Prostate gland (tissue), 2 donors: ENCODE measurements around the gene FOXC1. TPM values are rescaled to one million over a fixed set of nuclear protein-coding genes. Genes with fewer than 3 reads are reported as not detected.

Source experiments
- DNase-seq: peaks from one replicate; pipeline ENCODE4 v3.0.0-alpha.2; 2019; ENCODE audit warnings: low spot score
- H3K27ac ChIP-seq, 2 donors: fragments of 200-600 bp; sonication (generic); 2 replicates each; pipeline ENCODE4 v1.5.1; 2017 to 2019
- H3K27me3 ChIP-seq: fragments of 200-600 bp; sonication (generic); replicated peaks from 2 replicates; pipeline ENCODE4 v1.5.1; 2019; ENCODE audit not compliant: insufficient read depth
- H3K36me3 ChIP-seq, 2 donors: fragments of 200-600 bp; sonication (generic); 1 replicate in 1 of 2; 2 replicates in 1 of 2; pipeline versions ENCODE4 v1.5.1 to v1.8.1; 2017 to 2019
- H3K4me1 ChIP-seq: fragments of 200-600 bp; sonication (generic); replicated peaks from 2 replicates; pipeline ENCODE4 v1.5.1; 2019
- H3K4me3 ChIP-seq, 2 donors: fragments of 200-600 bp; sonication (generic); 2 replicates each; pipeline ENCODE4 v1.5.1; 2017 to 2019
- H3K9me3 ChIP-seq: fragments of 200-600 bp; sonication (generic); 2 replicates; pipeline ENCODE4 v1.5.1; 2017
- POLR2A ChIP-seq: fragments of 450-650 bp; IDR thresholded peaks from one replicate; pipeline ENCODE4 v1.6.1; 2016; ENCODE audit warnings: antibody characterized with exemption, mild to moderate bottlenecking
- POLR2AphosphoS5 ChIP-seq: sonication (generic); formaldehyde crosslinking; IDR thresholded peaks from one replicate; pipeline ENCODE4 v1.6.1; 2017; ENCODE audit warnings: antibody characterized with exemption
- WGBS: methylation state at CpG from one replicate; pipeline ENCODE4 v1.1.5; 2018; 5-methylcytosine and 5-hydroxymethylcytosine counted together
- intact Hi-C: fragments of 100-400 bp; cut with DNase I; formaldehyde crosslinking; loops from one replicate; pipeline ENCODE4 v1.14.2; 2022
- total RNA-seq, 2 donors: library from RNA; depleted of rRNA; stranded (reverse); fragments of >200 nt; gene quantifications; one replicate each; pipeline ENCODE4 v1.1.0, GENCODE V29; 2016
- TF ChIP-seq, protein P1 (sequence below), 4 experiments: fragments of 200-600 bp in 2 of 4; fragments of 450-650 bp in 2 of 4; sonication (generic) in 2 of 4; IDR thresholded peaks; 1 replicate in 3 of 4; 2 replicates in 1 of 4; pipeline ENCODE4 v1.5.1; 2016 to 2019; ENCODE audit warnings: antibody characterized with exemption in 4 of 4, mild to moderate bottlenecking in 2 of 4, moderate library complexity in 2 of 4

Gene FOXC1
- total RNA-seq, 2 donors from 2014 or later = 9.2 to 11.2 TPM

DNA sequence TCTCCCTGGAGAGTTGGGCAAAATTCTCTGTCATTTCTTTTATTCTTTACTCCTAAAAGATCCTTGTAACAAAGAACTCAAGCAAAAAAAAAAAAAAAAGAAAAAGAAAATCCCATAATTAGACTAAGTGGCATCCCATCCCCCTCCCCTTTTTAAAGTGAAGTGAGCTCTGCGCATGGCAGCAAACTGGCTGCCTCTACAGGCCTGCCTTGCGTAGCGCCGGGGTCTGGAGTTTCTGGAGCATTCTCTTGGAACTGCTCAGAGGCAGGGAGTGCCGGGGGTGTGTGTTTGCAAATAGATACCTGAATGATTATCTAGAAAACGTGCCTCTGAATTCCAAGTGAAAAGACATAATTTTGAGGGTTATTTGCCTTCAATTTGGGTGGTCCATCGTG is 48.1 kb downstream of the FOXC1 start:
- no peaks in the 10 kb centered on the region for H3K9me3 ChIP-seq
- intact Hi-C loops = no loop called here
- H3K4me3 ChIP-seq = no peak overlapping the region
- no peak overlapping the region for H3K27ac ChIP-seq
- H3K4me1 ChIP-seq = no peaks in the 10 kb centered on the region
- 85% methylated on average over 7 of the region's 7 CpGs for WGBS
- TF ChIP-seq POLR2A (no peak), POLR2AphosphoS5 (no peak)
- TF ChIP-seq, protein P1, sequence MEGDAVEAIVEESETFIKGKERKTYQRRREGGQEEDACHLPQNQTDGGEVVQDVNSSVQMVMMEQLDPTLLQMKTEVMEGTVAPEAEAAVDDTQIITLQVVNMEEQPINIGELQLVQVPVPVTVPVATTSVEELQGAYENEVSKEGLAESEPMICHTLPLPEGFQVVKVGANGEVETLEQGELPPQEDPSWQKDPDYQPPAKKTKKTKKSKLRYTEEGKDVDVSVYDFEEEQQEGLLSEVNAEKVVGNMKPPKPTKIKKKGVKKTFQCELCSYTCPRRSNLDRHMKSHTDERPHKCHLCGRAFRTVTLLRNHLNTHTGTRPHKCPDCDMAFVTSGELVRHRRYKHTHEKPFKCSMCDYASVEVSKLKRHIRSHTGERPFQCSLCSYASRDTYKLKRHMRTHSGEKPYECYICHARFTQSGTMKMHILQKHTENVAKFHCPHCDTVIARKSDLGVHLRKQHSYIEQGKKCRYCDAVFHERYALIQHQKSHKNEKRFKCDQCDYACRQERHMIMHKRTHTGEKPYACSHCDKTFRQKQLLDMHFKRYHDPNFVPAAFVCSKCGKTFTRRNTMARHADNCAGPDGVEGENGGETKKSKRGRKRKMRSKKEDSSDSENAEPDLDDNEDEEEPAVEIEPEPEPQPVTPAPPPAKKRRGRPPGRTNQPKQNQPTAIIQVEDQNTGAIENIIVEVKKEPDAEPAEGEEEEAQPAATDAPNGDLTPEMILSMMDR (IDR thresholded peaks at IDR 0.05) = no peak
- no peaks in the 10 kb centered on the region for H3K36me3 ChIP-seq
- DNase-seq = no peak
- no peaks in the 10 kb centered on the region for H3K27me3 ChIP-seq

DNA sequence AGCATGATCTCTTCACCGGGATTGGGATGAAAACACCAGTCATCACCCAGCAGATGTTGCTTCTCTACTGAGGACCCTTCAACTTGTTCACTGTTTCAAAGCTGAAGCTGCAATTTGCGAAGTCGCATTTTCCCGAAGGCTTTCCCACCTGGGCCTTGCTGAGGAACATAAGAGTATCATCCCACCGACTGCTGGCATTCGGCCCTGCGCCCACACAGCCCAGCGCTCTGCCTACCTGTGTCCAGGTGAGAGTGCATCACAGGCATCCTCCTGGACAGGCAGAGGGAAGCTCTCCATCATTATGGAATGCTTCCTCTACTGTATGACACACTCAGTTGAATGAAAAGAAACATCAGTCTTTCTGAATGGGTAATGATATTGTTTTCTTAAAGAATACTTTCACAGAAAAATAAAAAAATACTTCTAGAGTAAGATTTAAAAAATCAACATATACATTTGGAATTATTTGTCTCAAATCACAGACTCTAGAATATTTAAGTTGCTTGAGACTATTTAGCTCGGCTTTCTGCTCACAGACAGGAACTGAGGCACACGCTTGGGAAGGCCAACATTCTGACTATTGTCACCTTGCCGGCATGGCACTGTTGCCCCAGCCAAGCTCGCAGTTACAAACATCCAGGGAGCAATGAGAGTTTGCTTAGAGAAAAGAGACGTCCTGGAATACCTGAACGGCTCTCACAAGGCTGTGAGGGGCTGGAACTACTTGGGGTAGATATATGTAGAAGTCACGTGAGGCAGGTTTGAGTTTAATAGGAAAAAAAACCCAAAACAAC is 48.7 kb downstream of the FOXC1 start:
- no peak overlapping the region for H3K4me3 ChIP-seq
- H3K27me3 ChIP-seq = no peaks in the 10 kb centered on the region
- TF ChIP-seq, protein P1 (IDR thresholded peaks at IDR 0.05) = no peak
- TF ChIP-seq POLR2AphosphoS5 (no peak), POLR2A (no peak)
- H3K4me1 ChIP-seq = no peaks in the 10 kb centered on the region
- H3K27ac ChIP-seq = no peak overlapping the region
- no peaks in the 10 kb centered on the region for H3K9me3 ChIP-seq
- intact Hi-C loops = no loop called here
- 93% methylated on average over 15 of the region's 15 CpGs for WGBS
- H3K36me3 ChIP-seq = no peaks in the 10 kb centered on the region
- no peak for DNase-seq

DNA sequence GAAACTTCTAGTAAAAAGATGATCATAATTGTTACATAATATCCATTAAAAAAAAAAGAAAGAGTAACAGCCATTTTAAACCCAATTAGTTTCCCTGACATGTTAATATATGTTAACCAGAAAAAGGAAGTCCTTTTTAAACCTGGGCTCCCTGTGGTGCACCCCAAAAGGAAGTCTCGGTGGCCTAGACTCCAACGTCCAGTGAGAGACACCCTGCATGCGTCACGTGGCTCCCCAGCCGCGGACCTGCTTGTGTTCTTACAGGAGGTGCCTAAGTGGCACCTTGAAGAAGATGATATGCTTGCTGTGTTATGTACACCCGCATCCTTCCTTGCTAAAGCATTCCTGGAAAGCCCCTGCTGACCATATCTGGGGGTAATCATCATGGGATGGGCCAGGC is 50.1 kb downstream of the FOXC1 start:
- intact Hi-C loops = no loop called here
- no peak for DNase-seq
- H3K27me3 ChIP-seq = no peaks in the 10 kb centered on the region
- H3K36me3 ChIP-seq = no peaks in the 10 kb centered on the region
- WGBS = 95% methylated on average over 7 of the region's 7 CpGs
- no peak overlapping the region for H3K27ac ChIP-seq
- TF ChIP-seq POLR2AphosphoS5 (no peak), POLR2A (no peak)
- TF ChIP-seq, protein P1 (IDR thresholded peaks at IDR 0.05) = no peak
- H3K4me3 ChIP-seq = no peak overlapping the region
- no peaks in the 10 kb centered on the region for H3K9me3 ChIP-seq
- no peaks in the 10 kb centered on the region for H3K4me1 ChIP-seq

DNA sequence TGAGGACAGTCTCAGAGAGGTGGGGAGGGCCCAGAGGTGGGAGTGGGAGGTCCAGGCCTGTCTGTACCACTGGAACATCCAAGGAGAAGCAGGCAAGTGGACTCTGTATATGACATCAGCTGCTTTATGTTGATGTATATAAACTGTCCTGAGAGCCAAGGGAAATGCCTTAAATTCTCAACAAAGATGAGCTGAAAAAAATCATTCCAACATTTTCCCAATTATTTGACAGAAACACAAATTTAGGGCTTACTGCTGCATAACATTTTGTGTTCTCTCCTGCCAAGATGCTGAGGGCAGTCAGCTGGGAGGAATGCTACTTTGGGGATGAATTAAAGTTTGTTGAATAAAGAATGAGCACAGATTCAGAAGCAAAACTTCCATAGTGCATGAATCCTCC is 52.8 kb downstream of the FOXC1 start:
- Histone ChIP-seq H3K36me3 (no peaks in the 10 kb centered on the region), H3K4me3 (no peak overlapping the region), H3K9me3 (no peaks in the 10 kb centered on the region), H3K4me1 (no peaks in the 10 kb centered on the region), H3K27me3 (no peaks in the 10 kb centered on the region), H3K27ac (no peak overlapping the region)
- DNase-seq = no peak
- TF ChIP-seq POLR2A (no peak), POLR2AphosphoS5 (no peak)
- TF ChIP-seq, protein P1 (IDR thresholded peaks at IDR 0.05) = no peak
- intact Hi-C loops = no loop called here

Other genes starting within 250 kb of the FOXC1 start
- 10 to 100 TPM in 1 of 2 donors, 1 to 10 TPM in 1; 4.9 to 14.1 TPM for gene FOXF2, start 220.3 kb upstream of the FOXC1 start, total RNA-seq